K562 (cell line): ENCODE data around the gene AIFM3. TPM values are rescaled to one million over a fixed set of nuclear protein-coding genes. Genes with fewer than 3 reads are reported as not detected.

ENCODE experiments used
- CBX5 ChIP-seq: IDR thresholded peaks from 2 replicates; pipeline ENCODE4 v1.6.1; 2014; ENCODE audit warnings: low read depth, borderline replicate concordance
- CREBBP ChIP-seq: IDR thresholded peaks from one replicate; pipeline ENCODE4 v1.6.1; 2012; ENCODE audit warnings: low read depth, mild to moderate bottlenecking, control low read depth, inconsistent platforms, low read length
- KLF16 ChIP-seq: IDR thresholded peaks from 2 replicates; pipeline ENCODE4 v1.6.1; 2016; ENCODE audit warnings: antibody characterized with exemption
- NFYB ChIP-seq: IDR thresholded peaks from 2 replicates; pipeline ENCODE4 v1.6.1; 2011; ENCODE audit warnings: mild to moderate bottlenecking, moderate library complexity; ENCODE audit not compliant: insufficient read length; ENCODE audit errors: extremely low read depth
- RFX5 ChIP-seq: IDR thresholded peaks from 2 replicates; pipeline ENCODE4 v1.6.1; 2011; ENCODE audit warnings: low read depth, mild to moderate bottlenecking, improper control_type of control experiment, low read length
- SMARCA4 ChIP-seq: fragments of 450-650 bp; IDR thresholded peaks from 2 replicates; pipeline ENCODE4 v1.6.1; 2016
- TCF7L2 ChIP-seq: fragments of 150-350 bp; IDR thresholded peaks from 2 replicates; pipeline ENCODE4 v1.6.1; 2016; ENCODE audit warnings: low read depth, mild to moderate bottlenecking, low read length, moderate library complexity
- TEAD4 ChIP-seq, 2 experiments: sonication (generic) in 1 of 2; formaldehyde crosslinking in 1 of 2; IDR thresholded peaks; 2 replicates each; pipeline versions ENCODE4 v1.6.1 to v1.8.0; 2012 to 2022; ENCODE audit warnings: borderline replicate concordance in 1 of 2, inconsistent platforms in 1 of 2, low read length in 1 of 2, mild to moderate bottlenecking in 1 of 2, missing genetic modification reagents in 1 of 2
- U2AF2 ChIP-seq: fragments of 200-400 bp; formaldehyde crosslinking; optimal IDR thresholded peaks from 2 replicates; pipeline ENCODE3; 2017; ENCODE audit warnings: low read depth, mild to moderate bottlenecking, low read length
- ZFP36 ChIP-seq: fragments of 150-350 bp; IDR thresholded peaks from 2 replicates; pipeline ENCODE4 v1.6.1; 2018; ENCODE audit warnings: low read length, low read depth; ENCODE audit not compliant: partially characterized antibody
- ZNF121 ChIP-seq: sonication (generic); formaldehyde crosslinking; conservative IDR thresholded peaks from 2 replicates; pipeline ENCODE4 v1.8.0; 2022; ENCODE audit warnings: missing genetic modification reagents
- polyA plus RNA-seq, 8 experiments: library from polyadenylated mRNA; depleted of rRNA in 4 of 8; stranded (reverse) in 5 of 8; unstranded in 3 of 8; fragments of >200 nt; fragmentation: Nextera tagmentation in 2 of 8; fragmentation: Illumina TruSeq in 1 of 8; extraction: Ambion mirVana in 2 of 8; extraction: Trizol in 1 of 8; gene quantifications; 2 replicates each; pipeline versions ENCODE4 v1.2.1 to v1.2.3, GENCODE V29; 2011 to 2014; ENCODE audit warnings: inconsistent platforms in 1 of 8, missing spikeins in 1 of 8
- total RNA-seq, 7 experiments: library from RNA; depleted of rRNA in 6 of 7; stranded (reverse); fragments of >200 nt in 6 of 7; fragmentation: Illumina TruSeq in 2 of 7; extraction: Trizol in 2 of 7; gene quantifications; 2 replicates each; pipeline versions ENCODE4 v1.2.1 to v1.2.3, GENCODE V29; 2011 to 2021; ENCODE audit warnings: low replicate concordance in 1 of 7
- TF ChIP-seq, protein P1 (sequence below): fragments of 200-400 bp; formaldehyde crosslinking; IDR thresholded peaks from 2 replicates; pipeline ENCODE4 v1.6.1; 2017; ENCODE audit warnings: mild to moderate bottlenecking, low read depth, low read length, moderate library complexity
- TF ChIP-seq, protein P2 (sequence below): sonication (generic); formaldehyde crosslinking; IDR thresholded peaks from 2 replicates; pipeline ENCODE4 v1.8.1; 2023; ENCODE audit warnings: mild to moderate bottlenecking, missing genetic modification reagents
- TF ChIP-seq, protein P3 (sequence below): fragments of 450-650 bp; IDR thresholded peaks from 2 replicates; pipeline ENCODE4 v1.6.1; 2018; ENCODE audit warnings: mild to moderate bottlenecking, low read depth; ENCODE audit not compliant: partially characterized antibody
- TF ChIP-seq, protein P4 (sequence below): sonication (generic); formaldehyde crosslinking; IDR thresholded peaks from 2 replicates; pipeline ENCODE4 v1.5.0; 2020; ENCODE audit warnings: missing genetic modification reagents
- TF ChIP-seq, protein P5 (sequence below): sonication (generic); formaldehyde crosslinking; IDR thresholded peaks from 2 replicates; pipeline ENCODE4 v1.8.0; 2022; ENCODE audit warnings: mild to moderate bottlenecking, missing genetic modification reagents
- TF ChIP-seq, protein P6 (sequence below), 2 experiments: fragments of 200-800 bp in 1 of 2; sonication (Bioruptor generic) in 1 of 2; sonication (generic) in 1 of 2; formaldehyde crosslinking in 1 of 2; IDR thresholded peaks in 1 of 2; conservative IDR thresholded peaks in 1 of 2; 2 replicates each; pipeline versions ENCODE4 v1.5.0 to v1.6.1; 2016 to 2020; ENCODE audit warnings: missing compliant biosample characterization in 1 of 2, missing genetic modification characterization in 1 of 2, missing genetic modification reagents in 1 of 2

The AIFM3 gene
- total and polyA plus RNA-seq, 9 of the 15 experiments (the other 6 are each of a cell fraction or from before 2014, with no cell fraction given) = 0.03 to 0.20 (median 0.07) TPM; not detected in 1

DNA sequence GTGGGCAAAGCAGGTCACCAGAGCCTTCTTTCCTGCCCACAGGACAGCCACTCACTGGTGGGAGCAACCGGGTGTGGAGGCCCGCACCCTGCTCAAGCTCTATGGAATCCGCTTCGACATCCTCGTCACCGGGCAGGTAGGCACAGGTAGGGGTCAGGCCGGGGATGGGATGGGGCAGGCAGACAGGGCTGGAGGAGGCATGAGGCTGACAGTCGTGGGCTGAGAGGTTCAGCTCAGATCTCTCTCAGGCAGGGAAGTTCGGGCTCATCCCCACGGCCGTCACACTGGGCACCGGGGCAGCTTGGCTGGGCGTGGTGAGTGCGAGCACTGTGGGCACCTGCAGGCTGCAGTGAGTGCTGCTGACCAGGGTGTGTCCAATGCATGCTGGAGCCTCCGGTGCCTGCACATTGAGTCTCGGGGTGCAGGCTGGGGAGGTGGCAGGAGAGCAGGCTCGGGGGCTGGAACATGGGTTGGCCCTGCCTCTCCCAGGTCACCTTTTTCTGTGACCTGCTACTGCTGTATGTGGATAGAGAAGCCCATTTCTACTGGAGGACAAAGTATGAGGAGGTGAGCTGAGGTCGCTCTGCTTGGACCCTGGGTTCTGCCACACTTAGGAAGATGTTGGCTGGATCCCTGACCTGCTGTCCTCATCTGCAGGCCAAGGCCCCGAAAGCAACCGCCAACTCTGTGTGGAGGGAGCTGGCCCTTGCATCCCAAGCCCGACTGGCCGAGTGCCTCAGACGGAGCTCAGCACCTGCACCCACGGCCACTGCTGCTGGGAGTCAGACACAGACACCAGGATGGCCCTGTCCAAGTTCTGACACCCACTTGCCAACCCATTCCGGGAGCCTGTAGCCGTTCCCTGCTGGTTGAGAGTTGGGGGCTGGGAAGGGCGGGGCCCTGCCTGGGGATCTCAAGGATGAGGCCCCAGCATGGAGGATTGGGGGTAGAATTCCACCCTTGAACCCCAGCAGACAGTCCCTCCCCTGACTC, 59.0 kb downstream of the AIFM3 start (continued):
- TF ChIP-seq, protein P1, sequence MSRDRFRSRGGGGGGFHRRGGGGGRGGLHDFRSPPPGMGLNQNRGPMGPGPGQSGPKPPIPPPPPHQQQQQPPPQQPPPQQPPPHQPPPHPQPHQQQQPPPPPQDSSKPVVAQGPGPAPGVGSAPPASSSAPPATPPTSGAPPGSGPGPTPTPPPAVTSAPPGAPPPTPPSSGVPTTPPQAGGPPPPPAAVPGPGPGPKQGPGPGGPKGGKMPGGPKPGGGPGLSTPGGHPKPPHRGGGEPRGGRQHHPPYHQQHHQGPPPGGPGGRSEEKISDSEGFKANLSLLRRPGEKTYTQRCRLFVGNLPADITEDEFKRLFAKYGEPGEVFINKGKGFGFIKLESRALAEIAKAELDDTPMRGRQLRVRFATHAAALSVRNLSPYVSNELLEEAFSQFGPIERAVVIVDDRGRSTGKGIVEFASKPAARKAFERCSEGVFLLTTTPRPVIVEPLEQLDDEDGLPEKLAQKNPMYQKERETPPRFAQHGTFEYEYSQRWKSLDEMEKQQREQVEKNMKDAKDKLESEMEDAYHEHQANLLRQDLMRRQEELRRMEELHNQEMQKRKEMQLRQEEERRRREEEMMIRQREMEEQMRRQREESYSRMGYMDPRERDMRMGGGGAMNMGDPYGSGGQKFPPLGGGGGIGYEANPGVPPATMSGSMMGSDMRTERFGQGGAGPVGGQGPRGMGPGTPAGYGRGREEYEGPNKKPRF = no peak
- TF ChIP-seq, protein P2, sequence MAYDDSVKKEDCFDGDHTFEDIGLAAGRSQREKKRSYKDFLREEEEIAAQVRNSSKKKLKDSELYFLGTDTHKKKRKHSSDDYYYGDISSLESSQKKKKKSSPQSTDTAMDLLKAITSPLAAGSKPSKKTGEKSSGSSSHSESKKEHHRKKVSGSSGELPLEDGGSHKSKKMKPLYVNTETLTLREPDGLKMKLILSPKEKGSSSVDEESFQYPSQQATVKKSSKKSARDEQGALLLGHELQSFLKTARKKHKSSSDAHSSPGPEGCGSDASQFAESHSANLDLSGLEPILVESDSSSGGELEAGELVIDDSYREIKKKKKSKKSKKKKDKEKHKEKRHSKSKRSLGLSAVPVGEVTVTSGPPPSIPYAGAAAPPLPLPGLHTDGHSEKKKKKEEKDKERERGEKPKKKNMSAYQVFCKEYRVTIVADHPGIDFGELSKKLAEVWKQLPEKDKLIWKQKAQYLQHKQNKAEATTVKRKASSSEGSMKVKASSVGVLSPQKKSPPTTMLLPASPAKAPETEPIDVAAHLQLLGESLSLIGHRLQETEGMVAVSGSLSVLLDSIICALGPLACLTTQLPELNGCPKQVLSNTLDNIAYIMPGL (CRISPR knock-in tag) = no peak
- TF ChIP-seq TCF7L2 = no peak
- TF ChIP-seq NFYB = no peak
- no peak for TF ChIP-seq CBX5
- TF ChIP-seq TEAD4 (IDR thresholded peaks at IDR 0.05; ENCODE audit: low read length) = no peak
- TF ChIP-seq TEAD4 (CRISPR knock-in tag; IDR thresholded peaks at IDR 0.05; ENCODE audit: borderline replicate concordance) = no peak
- TF ChIP-seq, protein P3, sequence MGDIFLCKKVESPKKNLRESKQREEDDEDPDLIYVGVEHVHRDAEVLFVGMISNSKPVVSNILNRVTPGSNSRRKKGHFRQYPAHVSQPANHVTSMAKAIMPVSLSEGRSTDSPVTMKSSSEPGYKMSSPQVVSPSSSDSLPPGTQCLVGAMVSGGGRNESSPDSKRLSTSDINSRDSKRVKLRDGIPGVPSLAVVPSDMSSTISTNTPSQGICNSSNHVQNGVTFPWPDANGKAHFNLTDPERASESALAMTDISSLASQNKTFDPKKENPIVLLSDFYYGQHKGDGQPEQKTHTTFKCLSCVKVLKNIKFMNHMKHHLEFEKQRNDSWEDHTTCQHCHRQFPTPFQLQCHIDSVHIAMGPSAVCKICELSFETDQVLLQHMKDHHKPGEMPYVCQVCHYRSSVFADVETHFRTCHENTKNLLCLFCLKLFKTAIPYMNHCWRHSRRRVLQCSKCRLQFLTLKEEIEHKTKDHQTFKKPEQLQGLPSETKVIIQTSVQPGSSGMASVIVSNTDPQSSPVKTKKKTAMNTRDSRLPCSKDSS = no peak
- TF ChIP-seq SMARCA4 = no peak
- TF ChIP-seq KLF16 = no peak
- no peak for TF ChIP-seq CREBBP
- TF ChIP-seq, protein P4, sequence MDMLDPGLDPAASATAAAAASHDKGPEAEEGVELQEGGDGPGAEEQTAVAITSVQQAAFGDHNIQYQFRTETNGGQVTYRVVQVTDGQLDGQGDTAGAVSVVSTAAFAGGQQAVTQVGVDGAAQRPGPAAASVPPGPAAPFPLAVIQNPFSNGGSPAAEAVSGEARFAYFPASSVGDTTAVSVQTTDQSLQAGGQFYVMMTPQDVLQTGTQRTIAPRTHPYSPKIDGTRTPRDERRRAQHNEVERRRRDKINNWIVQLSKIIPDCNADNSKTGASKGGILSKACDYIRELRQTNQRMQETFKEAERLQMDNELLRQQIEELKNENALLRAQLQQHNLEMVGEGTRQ (CRISPR knock-in tag) = no peak
- TF ChIP-seq U2AF2 = no peak
- no peak for TF ChIP-seq RFX5
- TF ChIP-seq ZFP36 = no peak
- no peak for TF ChIP-seq ZNF121 (CRISPR knock-in tag)
- TF ChIP-seq, protein P5, sequence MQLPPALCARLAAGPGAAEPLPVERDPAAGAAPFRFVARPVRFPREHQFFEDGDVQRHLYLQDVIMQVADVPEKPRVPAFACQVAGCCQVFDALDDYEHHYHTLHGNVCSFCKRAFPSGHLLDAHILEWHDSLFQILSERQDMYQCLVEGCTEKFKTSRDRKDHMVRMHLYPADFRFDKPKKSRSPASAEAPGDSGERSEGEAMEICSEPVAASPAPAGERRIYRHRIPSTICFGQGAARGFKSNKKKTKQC (CRISPR knock-in tag) = 0 out of 2 replicates have a peak, but pooled peaks have one; percentile 21
- TF ChIP-seq, protein P6, sequence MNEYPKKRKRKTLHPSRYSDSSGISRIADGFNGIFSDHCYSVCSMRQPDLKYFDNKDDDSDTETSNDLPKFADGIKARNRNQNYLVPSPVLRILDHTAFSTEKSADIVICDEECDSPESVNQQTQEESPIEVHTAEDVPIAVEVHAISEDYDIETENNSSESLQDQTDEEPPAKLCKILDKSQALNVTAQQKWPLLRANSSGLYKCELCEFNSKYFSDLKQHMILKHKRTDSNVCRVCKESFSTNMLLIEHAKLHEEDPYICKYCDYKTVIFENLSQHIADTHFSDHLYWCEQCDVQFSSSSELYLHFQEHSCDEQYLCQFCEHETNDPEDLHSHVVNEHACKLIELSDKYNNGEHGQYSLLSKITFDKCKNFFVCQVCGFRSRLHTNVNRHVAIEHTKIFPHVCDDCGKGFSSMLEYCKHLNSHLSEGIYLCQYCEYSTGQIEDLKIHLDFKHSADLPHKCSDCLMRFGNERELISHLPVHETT (CRISPR knock-in tag; conservative IDR thresholded peaks at IDR 0.05 in 1 of 2, IDR thresholded peaks at IDR 0.05 in 1 of 2) = 0 out of 4 replicates have a peak, but pooled peaks of 1 of the 2 experiments have one; percentile 46
